HepG2 (cell line): ENCODE results near the gene SNX30.

Experiments
- CHD2 ChIP-seq: IDR thresholded peaks from 2 replicates; pipeline ENCODE4 v1.6.1; 2011; ENCODE audit warnings: low read depth, low read length, improper control_type of control experiment
- HBP1 ChIP-seq: IDR thresholded peaks from 2 replicates; pipeline ENCODE4 v1.6.1; 2016; ENCODE audit warnings: low read depth, control low read depth
- KAT2B ChIP-seq: fragments of 150-350 bp; IDR thresholded peaks from 2 replicates; pipeline ENCODE4 v1.6.1; 2014; ENCODE audit warnings: low read depth, low read length, borderline replicate concordance
- NPAS2 ChIP-seq: sonication (generic); formaldehyde crosslinking; IDR thresholded peaks from 2 replicates; pipeline ENCODE4 v1.8.0; 2022; ENCODE audit warnings: mild to moderate bottlenecking, missing genetic modification reagents, borderline replicate concordance
- POLR2AphosphoS5 ChIP-seq: IDR thresholded peaks from 2 replicates; pipeline ENCODE4 v1.6.1; 2012; ENCODE audit warnings: low read depth, low read length
- PPARG ChIP-seq: conservative IDR thresholded peaks from 2 replicates; pipeline ENCODE4 v1.6.1; 2016; ENCODE audit warnings: missing biosample characterization, missing genetic modification reagents
- SMAD1 ChIP-seq: sonication (generic); formaldehyde crosslinking; IDR thresholded peaks from 2 replicates; pipeline ENCODE4 v1.4.0; 2020; ENCODE audit warnings: missing genetic modification reagents, low read depth, mild to moderate bottlenecking, borderline replicate concordance
- SMC3 ChIP-seq: IDR thresholded peaks from 2 replicates; pipeline ENCODE4 v1.6.1; 2011; ENCODE audit warnings: low read length, improper control_type of control experiment
- ZHX1 ChIP-seq: sonication (generic); formaldehyde crosslinking; IDR thresholded peaks from 2 replicates; pipeline ENCODE4 v1.8.1; 2022; ENCODE audit warnings: low read depth, mild to moderate bottlenecking, missing genetic modification reagents
- ZNF207 ChIP-seq: fragments of 450-650 bp; IDR thresholded peaks from 2 replicates; pipeline ENCODE4 v1.6.1; 2016; ENCODE audit warnings: antibody characterized with exemption, borderline replicate concordance
- TF ChIP-seq, protein P1 (sequence below): sonication (generic); formaldehyde crosslinking; IDR thresholded peaks from 2 replicates; pipeline ENCODE4 v1.4.0; 2020; ENCODE audit warnings: missing genetic modification reagents, borderline replicate concordance
- TF ChIP-seq, protein P2 (sequence below): IDR thresholded peaks from 2 replicates; pipeline ENCODE4 v1.6.1; 2012; ENCODE audit warnings: inconsistent platforms
- TF ChIP-seq, protein P3 (sequence below): sonication (generic); formaldehyde crosslinking; IDR thresholded peaks from 2 replicates; pipeline ENCODE4 v1.8.0; 2022; ENCODE audit warnings: mild to moderate bottlenecking, missing genetic modification reagents, borderline replicate concordance
- TF ChIP-seq, protein P4 (sequence below), 2 experiments: IDR thresholded peaks; 2 replicates each; pipeline ENCODE4 v1.6.1; 2011 to 2012; ENCODE audit warnings: low read length in 2 of 2, borderline replicate concordance in 1 of 2, low read depth in 1 of 2, mild to moderate bottlenecking in 1 of 2, moderate library complexity in 1 of 2

GRCh38 chr9:112861155-112861554 is 110.6 kb downstream of the SNX30 start:
- TF ChIP-seq CHD2, result no peak
- TF ChIP-seq HBP1 (CRISPR knock-in tag), result no peak
- no peak for TF ChIP-seq POLR2AphosphoS5
- TF ChIP-seq ZHX1 (CRISPR knock-in tag), result no peak
- TF ChIP-seq, protein P1, sequence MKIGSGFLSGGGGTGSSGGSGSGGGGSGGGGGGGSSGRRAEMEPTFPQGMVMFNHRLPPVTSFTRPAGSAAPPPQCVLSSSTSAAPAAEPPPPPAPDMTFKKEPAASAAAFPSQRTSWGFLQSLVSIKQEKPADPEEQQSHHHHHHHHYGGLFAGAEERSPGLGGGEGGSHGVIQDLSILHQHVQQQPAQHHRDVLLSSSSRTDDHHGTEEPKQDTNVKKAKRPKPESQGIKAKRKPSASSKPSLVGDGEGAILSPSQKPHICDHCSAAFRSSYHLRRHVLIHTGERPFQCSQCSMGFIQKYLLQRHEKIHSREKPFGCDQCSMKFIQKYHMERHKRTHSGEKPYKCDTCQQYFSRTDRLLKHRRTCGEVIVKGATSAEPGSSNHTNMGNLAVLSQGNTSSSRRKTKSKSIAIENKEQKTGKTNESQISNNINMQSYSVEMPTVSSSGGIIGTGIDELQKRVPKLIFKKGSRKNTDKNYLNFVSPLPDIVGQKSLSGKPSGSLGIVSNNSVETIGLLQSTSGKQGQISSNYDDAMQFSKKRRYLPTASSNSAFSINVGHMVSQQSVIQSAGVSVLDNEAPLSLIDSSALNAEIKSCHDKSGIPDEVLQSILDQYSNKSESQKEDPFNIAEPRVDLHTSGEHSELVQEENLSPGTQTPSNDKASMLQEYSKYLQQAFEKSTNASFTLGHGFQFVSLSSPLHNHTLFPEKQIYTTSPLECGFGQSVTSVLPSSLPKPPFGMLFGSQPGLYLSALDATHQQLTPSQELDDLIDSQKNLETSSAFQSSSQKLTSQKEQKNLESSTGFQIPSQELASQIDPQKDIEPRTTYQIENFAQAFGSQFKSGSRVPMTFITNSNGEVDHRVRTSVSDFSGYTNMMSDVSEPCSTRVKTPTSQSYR (CRISPR knock-in tag), result no peak
- no peak for TF ChIP-seq ZNF207
- TF ChIP-seq SMAD1 (CRISPR knock-in tag), result no peak
- TF ChIP-seq, protein P2, sequence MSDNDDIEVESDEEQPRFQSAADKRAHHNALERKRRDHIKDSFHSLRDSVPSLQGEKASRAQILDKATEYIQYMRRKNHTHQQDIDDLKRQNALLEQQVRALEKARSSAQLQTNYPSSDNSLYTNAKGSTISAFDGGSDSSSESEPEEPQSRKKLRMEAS, result no peak
- TF ChIP-seq, protein P3, sequence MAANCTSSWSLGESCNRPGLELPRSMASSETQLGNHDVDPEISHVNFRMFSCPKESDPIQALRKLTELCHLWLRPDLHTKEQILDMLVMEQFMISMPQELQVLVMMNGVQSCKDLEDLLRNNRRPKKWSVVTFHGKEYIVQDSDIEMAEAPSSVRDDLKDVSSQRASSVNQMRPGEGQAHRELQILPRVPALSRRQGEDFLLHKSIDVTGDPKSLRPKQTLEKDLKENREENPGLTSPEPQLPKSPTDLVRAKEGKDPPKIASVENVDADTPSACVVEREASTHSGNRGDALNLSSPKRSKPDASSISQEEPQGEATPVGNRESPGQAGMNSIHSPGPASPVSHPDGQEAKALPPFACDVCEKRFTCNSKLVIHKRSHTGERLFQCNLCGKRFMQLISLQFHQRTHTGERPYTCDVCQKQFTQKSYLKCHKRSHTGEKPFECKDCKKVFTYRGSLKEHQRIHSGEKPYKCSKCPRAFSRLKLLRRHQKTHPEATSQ (CRISPR knock-in tag), result no peak
- TF ChIP-seq KAT2B, result no peak
- TF ChIP-seq, protein P4, sequence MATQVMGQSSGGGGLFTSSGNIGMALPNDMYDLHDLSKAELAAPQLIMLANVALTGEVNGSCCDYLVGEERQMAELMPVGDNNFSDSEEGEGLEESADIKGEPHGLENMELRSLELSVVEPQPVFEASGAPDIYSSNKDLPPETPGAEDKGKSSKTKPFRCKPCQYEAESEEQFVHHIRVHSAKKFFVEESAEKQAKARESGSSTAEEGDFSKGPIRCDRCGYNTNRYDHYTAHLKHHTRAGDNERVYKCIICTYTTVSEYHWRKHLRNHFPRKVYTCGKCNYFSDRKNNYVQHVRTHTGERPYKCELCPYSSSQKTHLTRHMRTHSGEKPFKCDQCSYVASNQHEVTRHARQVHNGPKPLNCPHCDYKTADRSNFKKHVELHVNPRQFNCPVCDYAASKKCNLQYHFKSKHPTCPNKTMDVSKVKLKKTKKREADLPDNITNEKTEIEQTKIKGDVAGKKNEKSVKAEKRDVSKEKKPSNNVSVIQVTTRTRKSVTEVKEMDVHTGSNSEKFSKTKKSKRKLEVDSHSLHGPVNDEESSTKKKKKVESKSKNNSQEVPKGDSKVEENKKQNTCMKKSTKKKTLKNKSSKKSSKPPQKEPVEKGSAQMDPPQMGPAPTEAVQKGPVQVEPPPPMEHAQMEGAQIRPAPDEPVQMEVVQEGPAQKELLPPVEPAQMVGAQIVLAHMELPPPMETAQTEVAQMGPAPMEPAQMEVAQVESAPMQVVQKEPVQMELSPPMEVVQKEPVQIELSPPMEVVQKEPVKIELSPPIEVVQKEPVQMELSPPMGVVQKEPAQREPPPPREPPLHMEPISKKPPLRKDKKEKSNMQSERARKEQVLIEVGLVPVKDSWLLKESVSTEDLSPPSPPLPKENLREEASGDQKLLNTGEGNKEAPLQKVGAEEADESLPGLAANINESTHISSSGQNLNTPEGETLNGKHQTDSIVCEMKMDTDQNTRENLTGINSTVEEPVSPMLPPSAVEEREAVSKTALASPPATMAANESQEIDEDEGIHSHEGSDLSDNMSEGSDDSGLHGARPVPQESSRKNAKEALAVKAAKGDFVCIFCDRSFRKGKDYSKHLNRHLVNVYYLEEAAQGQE (IDR thresholded peaks at IDR 0.05; ENCODE audit: borderline replicate concordance in 1 of 2, low read depth in 1 of 2, low read length in 2 of 2), result no peak
- TF ChIP-seq PPARG, result no peak
- no peak for TF ChIP-seq NPAS2 (CRISPR knock-in tag)
- TF ChIP-seq SMC3, result no peak
